Measurements from ENCODE around the gene DAGLA.

DNA sequence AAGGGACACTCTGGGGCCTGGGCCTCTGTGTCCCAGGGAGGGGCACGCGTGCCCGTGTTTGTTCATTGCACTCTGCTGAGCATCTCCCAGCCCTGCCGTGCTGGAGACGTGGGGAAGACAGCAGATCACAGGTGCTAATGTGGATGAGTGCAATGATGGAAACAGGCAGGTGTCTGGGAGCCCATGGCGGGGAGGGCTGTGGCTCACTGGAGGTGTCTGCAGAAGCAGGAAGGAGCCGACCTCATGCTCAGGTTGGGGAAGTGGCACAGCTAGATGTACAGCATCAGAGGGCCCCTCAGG is 104.3 kb downstream of the DAGLA start:
- TF ChIP-seq, protein P1, sequence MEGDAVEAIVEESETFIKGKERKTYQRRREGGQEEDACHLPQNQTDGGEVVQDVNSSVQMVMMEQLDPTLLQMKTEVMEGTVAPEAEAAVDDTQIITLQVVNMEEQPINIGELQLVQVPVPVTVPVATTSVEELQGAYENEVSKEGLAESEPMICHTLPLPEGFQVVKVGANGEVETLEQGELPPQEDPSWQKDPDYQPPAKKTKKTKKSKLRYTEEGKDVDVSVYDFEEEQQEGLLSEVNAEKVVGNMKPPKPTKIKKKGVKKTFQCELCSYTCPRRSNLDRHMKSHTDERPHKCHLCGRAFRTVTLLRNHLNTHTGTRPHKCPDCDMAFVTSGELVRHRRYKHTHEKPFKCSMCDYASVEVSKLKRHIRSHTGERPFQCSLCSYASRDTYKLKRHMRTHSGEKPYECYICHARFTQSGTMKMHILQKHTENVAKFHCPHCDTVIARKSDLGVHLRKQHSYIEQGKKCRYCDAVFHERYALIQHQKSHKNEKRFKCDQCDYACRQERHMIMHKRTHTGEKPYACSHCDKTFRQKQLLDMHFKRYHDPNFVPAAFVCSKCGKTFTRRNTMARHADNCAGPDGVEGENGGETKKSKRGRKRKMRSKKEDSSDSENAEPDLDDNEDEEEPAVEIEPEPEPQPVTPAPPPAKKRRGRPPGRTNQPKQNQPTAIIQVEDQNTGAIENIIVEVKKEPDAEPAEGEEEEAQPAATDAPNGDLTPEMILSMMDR (IDR thresholded peaks at IDR 0.05), result no peak
- TF ChIP-seq EP300 (IDR thresholded peaks at IDR 0.05) (no peak), POLR2A (IDR thresholded peaks at IDR 0.05) (no peak), POLR2AphosphoS5 (IDR thresholded peaks at IDR 0.05) (no peak)
